Body of pancreas (tissue), 4 donors: ENCODE results near the gene ARGLU1.

Experiments used
- CTCF ChIP-seq, 7 experiments: fragments of 450-650 bp in 4 of 7; fragments of 200-600 bp in 3 of 7; sonication (generic) in 3 of 7; IDR thresholded peaks; one replicate each; pipeline ENCODE4 v1.5.1; 2016 to 2019; ENCODE audit warnings: antibody characterized with exemption in 7 of 7
- POLR2A ChIP-seq, 3 donors: fragments of 450-650 bp; IDR thresholded peaks; one replicate each; pipeline ENCODE4 v1.6.1; 2016; ENCODE audit warnings: antibody characterized with exemption in 3 of 3, mild to moderate bottlenecking in 2 of 3

DNA sequence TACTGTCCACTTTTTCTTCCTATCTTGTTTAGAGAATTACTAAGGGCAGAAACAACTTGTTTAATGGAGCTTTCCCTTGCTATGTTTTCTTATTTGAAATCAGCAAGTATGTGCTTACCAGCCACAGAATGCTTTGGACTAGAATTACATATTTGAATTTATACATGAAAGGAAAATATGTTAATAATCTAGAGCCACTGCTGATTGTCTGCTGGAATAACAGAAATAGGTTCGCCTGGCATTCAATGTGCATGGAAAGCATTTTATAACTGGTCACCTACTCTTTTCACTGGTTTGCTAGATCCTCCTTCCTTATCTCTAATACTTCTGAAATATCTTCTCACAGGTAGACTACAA lies 40.5 kb downstream of the ARGLU1 start:
- TF ChIP-seq POLR2A (IDR thresholded peaks at IDR 0.05) = no peak
- TF ChIP-seq CTCF (IDR thresholded peaks at IDR 0.05) = no peak
